ENCODE results near the gene IGLL1. TPM values are rescaled to one million over a fixed set of nuclear protein-coding genes. Genes with fewer than 3 reads are reported as not detected.
"Not testable (repeated sequence)": the region's sequence is repeated elsewhere in the genome, so short reads cannot be mapped to it uniquely, and the experiment has no call there.

Gene IGLL1
- polyA plus RNA-seq, 6 donors from 2014 or later = not detected

GRCh38 chr22:23553438-23553837, 26.7 kb downstream of the IGLL1 start:
- DNase-seq = no peak
- Mint-ChIP-seq H3K27me3 (peaks cover 0 to 4% (median 0%) of the 10 kb centered on the region in 3 donors), H3K27ac (no peak overlapping the region), H3K4me1 (no peaks in the 10 kb centered on the region), H3K4me3 (no peak overlapping the region), H3K9me3 (peaks cover 0 to 4% (median under 1%) of the 10 kb centered on the region in 7 donors), H3K36me3 (no peaks in the 10 kb centered on the region)
- no peak for ATAC-seq (ENCODE audit: low read depth in 2 of 2)

- Mint-ChIP-seq H3K27me3 (peaks cover 0 to 4% (median 0%) of the 10 kb centered on the region in 3 donors), H3K27ac (no peak overlapping the region), H3K4me3 (no peak overlapping the region), H3K9me3 (peaks cover 0 to 12% (median 8%) of the 10 kb centered on the region in 7 donors), H3K36me3 (no peaks in the 10 kb centered on the region), H3K4me1 (no peaks in the 10 kb centered on the region)
- DNase-seq (no peak), ATAC-seq (ENCODE audit: low read depth in 2 of 2) (no peak)
These were observed 27.5 kb downstream of the IGLL1 start for GRCh38 chr22:23552573-23552972.

GRCh38 chr22:23551385-23551784, 28.7 kb downstream of the IGLL1 start:
- DNase-seq (no peak), ATAC-seq (ENCODE audit: low read depth in 2 of 2) (no peak)
- no peaks in the 10 kb centered on the region for H3K4me1 Mint-ChIP-seq
- no peaks in the 10 kb centered on the region for H3K36me3 Mint-ChIP-seq
- peaks cover 0 to 4% (median 0%) of the 10 kb centered on the region in 3 donors for H3K27me3 Mint-ChIP-seq
- no peak overlapping the region for H3K4me3 Mint-ChIP-seq
- peaks cover 0 to 20% (median 12%) of the 10 kb centered on the region in 7 donors for H3K9me3 Mint-ChIP-seq
- no peak overlapping the region for H3K27ac Mint-ChIP-seq

GRCh38 chr22:23550049-23550650, 29.9 kb downstream of the IGLL1 start:
- peaks cover 0 to 21% (median 12%) of the 10 kb centered on the region in 7 donors for H3K9me3 Mint-ChIP-seq
- no peaks in the 10 kb centered on the region for H3K36me3 Mint-ChIP-seq
- ATAC-seq (ENCODE audit: low read depth in 2 of 2) = no peak
- no peak overlapping the region for H3K4me3 Mint-ChIP-seq
- H3K27ac Mint-ChIP-seq = no peak overlapping the region
- no peaks in the 10 kb centered on the region for H3K4me1 Mint-ChIP-seq
- DNase-seq = no peak
- H3K27me3 Mint-ChIP-seq = peaks cover 0 to 2% (median 0%) of the 10 kb centered on the region in 3 donors

GRCh38 chr22:23549198-23549595, 30.9 kb downstream of the IGLL1 start:
- ATAC-seq (ENCODE audit: low read depth in 2 of 2) = no peak
- no peak for DNase-seq
- no peaks in the 10 kb centered on the region for H3K4me1 Mint-ChIP-seq
- H3K27me3 Mint-ChIP-seq = no peaks in the 10 kb centered on the region
- no peak overlapping the region for H3K27ac Mint-ChIP-seq
- H3K4me3 Mint-ChIP-seq = no peak overlapping the region
- peaks cover 0 to 21% (median 12%) of the 10 kb centered on the region in 7 donors for H3K9me3 Mint-ChIP-seq
- H3K36me3 Mint-ChIP-seq = no peaks in the 10 kb centered on the region

- DNase-seq = no peak
- Mint-ChIP-seq H3K27me3 (no peaks in the 10 kb centered on the region), H3K9me3 (peaks cover 0 to 21% (median 12%) of the 10 kb centered on the region in 7 donors), H3K27ac (no peak overlapping the region), H3K4me1 (no peaks in the 10 kb centered on the region), H3K36me3 (no peaks in the 10 kb centered on the region), H3K4me3 (no peak overlapping the region)
- no peak for ATAC-seq (ENCODE audit: low read depth in 2 of 2)
These were observed 31.4 kb downstream of the IGLL1 start for GRCh38 chr22:23548501-23549197.

GRCh38 chr22:23547818-23548500, 32.1 kb downstream of the IGLL1 start:
- Mint-ChIP-seq H3K27ac (peak overlapping the region in 1 of 6 donors; percentile 56), H3K27me3 (no peaks in the 10 kb centered on the region), H3K4me1 (no peaks in the 10 kb centered on the region), H3K36me3 (no peaks in the 10 kb centered on the region), H3K9me3 (peaks cover 0 to 21% (median 12%) of the 10 kb centered on the region in 7 donors), H3K4me3 (no peak overlapping the region)
- DNase-seq (no peak), ATAC-seq (ENCODE audit: low read depth in 2 of 2) (no peak)

- not testable (repeated sequence) for H3K27me3 Mint-ChIP-seq; H3K27ac Mint-ChIP-seq; H3K4me1 Mint-ChIP-seq; H3K36me3 Mint-ChIP-seq; DNase-seq; H3K4me3 Mint-ChIP-seq; ATAC-seq (ENCODE audit: low read depth in 2 of 2)
- peaks cover 0 to 21% (median 12%) of the 10 kb centered on the region in 7 donors for H3K9me3 Mint-ChIP-seq
These were observed 32.7 kb downstream of the IGLL1 start for GRCh38 chr22:23547382-23547781.

GRCh38 chr22:23544852-23545251, 35.2 kb downstream of the IGLL1 start:
- no peaks in the 10 kb centered on the region for H3K36me3 Mint-ChIP-seq
- peaks cover 0 to 21% (median 12%) of the 10 kb centered on the region in 7 donors for H3K9me3 Mint-ChIP-seq
- no peak overlapping the region for H3K27ac Mint-ChIP-seq
- no peak overlapping the region for H3K4me3 Mint-ChIP-seq
- no peak for DNase-seq
- ATAC-seq (ENCODE audit: low read depth in 2 of 2) = no peak
- no peaks in the 10 kb centered on the region for H3K4me1 Mint-ChIP-seq
- no peaks in the 10 kb centered on the region for H3K27me3 Mint-ChIP-seq

GRCh38 chr22:23543506-23544000, 36.5 kb downstream of the IGLL1 start:
- Mint-ChIP-seq H3K4me1 (peaks cover 5 to 10% (median 9%) of the 10 kb centered on the region in 3 donors), H3K9me3 (peaks cover 0 to 18% (median 12%) of the 10 kb centered on the region in 7 donors)
- not testable (repeated sequence) for H3K4me3 Mint-ChIP-seq; ATAC-seq (ENCODE audit: low read depth in 2 of 2); H3K27ac Mint-ChIP-seq; DNase-seq; H3K27me3 Mint-ChIP-seq; H3K36me3 Mint-ChIP-seq

- Mint-ChIP-seq H3K9me3 (peaks cover 0 to 13% (median 7%) of the 10 kb centered on the region in 7 donors), H3K36me3 (no peaks in the 10 kb centered on the region), H3K4me1 (peaks cover 5 to 10% (median 9%) of the 10 kb centered on the region in 3 donors), H3K27ac (no peak overlapping the region), H3K27me3 (peaks cover 0 to 7% (median 0%) of the 10 kb centered on the region in 3 donors), H3K4me3 (no peak overlapping the region)
- ATAC-seq (ENCODE audit: low read depth in 2 of 2) (no peak), DNase-seq (no peak)
These were observed 37.2 kb downstream of the IGLL1 start for GRCh38 chr22:23542933-23543332.

- H3K9me3 Mint-ChIP-seq; ATAC-seq (ENCODE audit: low read depth in 2 of 2); H3K4me3 Mint-ChIP-seq; H3K27ac Mint-ChIP-seq; DNase-seq; H3K36me3 Mint-ChIP-seq; H3K27me3 Mint-ChIP-seq: not testable (repeated sequence)
- peaks cover 5 to 10% (median 9%) of the 10 kb centered on the region in 3 donors for H3K4me1 Mint-ChIP-seq
These were observed 37.7 kb downstream of the IGLL1 start for GRCh38 chr22:23542391-23542790.

- DNase-seq = peak; percentile 31
- not testable (repeated sequence) for H3K27me3 Mint-ChIP-seq; H3K9me3 Mint-ChIP-seq; H3K27ac Mint-ChIP-seq; H3K4me3 Mint-ChIP-seq; ATAC-seq (ENCODE audit: low read depth in 2 of 2); H3K36me3 Mint-ChIP-seq
- H3K4me1 Mint-ChIP-seq = peaks cover 5 to 10% (median 9%) of the 10 kb centered on the region in 3 donors
These were observed 38.2 kb downstream of the IGLL1 start for GRCh38 chr22:23541849-23542281.

Measured in naive B cell (primary cell).